ENCODE results near the gene MSI2. TPM values are rescaled to one million over a fixed set of nuclear protein-coding genes. Genes with fewer than 3 reads are reported as not detected.

Gene MSI2
- total and polyA plus RNA-seq, 2 donors (not counting 3 experiments of a cell fraction or from before 2014, with no cell fraction given) = 20.9 to 59.3 TPM

DNA sequence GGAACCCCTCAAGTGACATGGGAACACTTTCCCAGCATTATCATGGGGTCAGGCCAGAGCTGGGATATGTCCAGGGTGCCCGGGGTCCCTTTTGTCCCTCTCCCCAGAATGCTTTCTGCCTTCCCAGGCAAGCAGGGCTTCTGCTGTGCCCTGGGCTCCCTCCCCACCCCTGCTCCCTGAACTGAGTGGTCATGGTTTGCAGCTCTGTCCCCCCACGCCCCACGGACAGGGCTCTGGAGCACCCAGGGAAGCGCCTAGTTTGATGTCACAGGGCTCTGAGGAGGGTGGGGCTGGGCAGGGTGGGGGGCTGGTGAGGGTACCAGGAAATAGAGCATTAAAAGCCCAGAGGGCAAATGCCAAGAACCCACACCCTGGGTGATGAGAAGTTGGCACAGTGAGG is 396.5 kb downstream of the MSI2 start:
- Histone ChIP-seq H3K36me3 (ENCODE audit: control insufficient read depth in 2 of 2, extremely low read depth in 1 of 2, insufficient read depth in 2 of 2, low read length in 2 of 2) (no peaks in the 10 kb centered on the region), H4K20me1 (replicated peaks; ENCODE audit: control insufficient read depth, extremely low read depth, insufficient read depth, low read length) (no peaks in the 10 kb centered on the region), H3K9ac (replicated peaks; ENCODE audit: extremely low read depth, insufficient read depth, low read length) (no peak overlapping the region), H3K9me3 (replicated peaks; ENCODE audit: control insufficient read depth, insufficient read depth, low read length) (no peaks in the 10 kb centered on the region), H2AFZ (ENCODE audit: low read depth, low read length) (no peak overlapping the region), H3K27ac (ENCODE audit: insufficient read depth, low read depth, low read length) (no peak overlapping the region), H3K4me2 (ENCODE audit: insufficient read depth, low read length) (no peak overlapping the region), H3K4me3 (replicated peaks in 1 of 3; ENCODE audit: insufficient read depth in 1 of 3, low read depth in 1 of 3, low read length in 3 of 3) (no peak overlapping the region), H3K9me1 (replicated peaks; ENCODE audit: control insufficient read depth, extremely low read depth, insufficient read depth, low read length) (no peaks in the 10 kb centered on the region), H3K4me1 (ENCODE audit: control insufficient read depth, extremely low read depth, insufficient read depth, low read length) (no peaks in the 10 kb centered on the region), H3K79me2 (ENCODE audit: control insufficient read depth, insufficient read depth, low read length) (no peaks in the 10 kb centered on the region), H3K27me3 (ENCODE audit: control insufficient read depth in 2 of 2, insufficient read depth in 2 of 2, low read length in 2 of 2) (no peaks in the 10 kb centered on the region)
- FAIRE-seq = no peak
- intact Hi-C loops (cut with micrococcal nuclease) (no loop called here), dilution Hi-C loops (cut with MboI; ENCODE audit: extremely low pct_ligation_motif_present, low sequenced_read_pairs) (no loop called here)
- POLR2A ChIA-PET = no interaction called here
- BruUV-seq (replicated peaks) = no TSS peak
- DNase-seq (ENCODE audit: low read depth, low spot score) = no peak
- CTCF ChIA-PET = interaction anchor here (0.6 to 0.7 kb wide), 2 partner anchors 153 to 410 kb away, joined by 3 to 4 read pairs; no protein-coding TSS in a partner anchor
- TF ChIP-seq JUN (IDR thresholded peaks at IDR 0.05; ENCODE audit: borderline replicate concordance, insufficient read depth, insufficient read length, low read depth) (no peak), POLR2A (IDR thresholded peaks at IDR 0.05; ENCODE audit: low read depth, low read length) (no peak), EZH2 (IDR thresholded peaks at IDR 0.05; ENCODE audit: borderline replicate concordance, low read depth, low read length, severe bottlenecking) (no peak), CTCF (IDR thresholded peaks at IDR 0.05; ENCODE audit: extremely low read depth in 1 of 2, insufficient read depth in 1 of 2, low read depth in 1 of 2, low read length in 2 of 2) (no peak), MYC (IDR thresholded peaks at IDR 0.05; ENCODE audit: low read depth, low read length) (no peak), POLR2AphosphoS5 (IDR thresholded peaks at IDR 0.05; ENCODE audit: insufficient read depth, low read depth, low read length) (no peak), GATA2 (IDR thresholded peaks at IDR 0.05; ENCODE audit: insufficient read depth, insufficient read length, low read depth, low read length) (no peak), FOS (IDR thresholded peaks at IDR 0.05; ENCODE audit: borderline replicate concordance, insufficient read depth, low read length) (no peak)
- TF ChIP-seq, protein P1, sequence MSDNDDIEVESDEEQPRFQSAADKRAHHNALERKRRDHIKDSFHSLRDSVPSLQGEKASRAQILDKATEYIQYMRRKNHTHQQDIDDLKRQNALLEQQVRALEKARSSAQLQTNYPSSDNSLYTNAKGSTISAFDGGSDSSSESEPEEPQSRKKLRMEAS (IDR thresholded peaks at IDR 0.05; ENCODE audit: insufficient read depth, insufficient read length) = no peak

Measured in endothelial cell of umbilical vein (primary cell).